Tibial nerve (tissue), 4 donors: ENCODE data around the gene MAP3K12. TPM values are rescaled to one million over a fixed set of nuclear protein-coding genes. Genes with fewer than 3 reads are reported as not detected.
A peak's percentile ranks its signal among the peaks of the same experiment; 100 is the strongest.

Experiments
- DNase-seq, 2 donors: peaks; one replicate each; pipeline ENCODE4 v3.0.0-alpha.2; 2019; ENCODE audit warnings: low spot score in 2 of 2
- H3K27ac ChIP-seq, 4 donors: fragments of 200-600 bp; sonication (generic) in 3 of 4; one replicate each; pipeline ENCODE4 v1.5.1; 2017 to 2019; ENCODE audit warnings: mild to moderate bottlenecking in 1 of 4
- H3K27me3 ChIP-seq, 2 donors: fragments of 200-600 bp; sonication (generic) in 1 of 2; one replicate each; pipeline versions ENCODE4 v1.5.1 to v1.6.0; 2017 to 2019
- H3K36me3 ChIP-seq, 3 donors: fragments of 200-600 bp; sonication (generic); one replicate each; pipeline ENCODE4 v1.5.1; 2018 to 2019
- H3K4me1 ChIP-seq, 4 donors: fragments of 200-600 bp; sonication (generic) in 3 of 4; one replicate each; pipeline ENCODE4 v1.5.1; 2017 to 2019
- H3K4me3 ChIP-seq, 4 donors: fragments of 200-600 bp; sonication (generic) in 3 of 4; one replicate each; pipeline ENCODE4 v1.5.1; 2017 to 2019; ENCODE audit warnings: mild to moderate bottlenecking in 1 of 4, moderate library complexity in 1 of 4
- H3K9me3 ChIP-seq, 4 donors: fragments of 200-600 bp; sonication (generic) in 3 of 4; one replicate each; pipeline ENCODE4 v1.5.1; 2017 to 2019
- CTCF ChIP-seq, 5 experiments: fragments of 200-600 bp in 3 of 5; fragments of 450-650 bp in 2 of 5; sonication (generic) in 3 of 5; IDR thresholded peaks; one replicate each; pipeline ENCODE4 v1.5.1; 2016 to 2019; ENCODE audit warnings: antibody characterized with exemption in 5 of 5, mild to moderate bottlenecking in 3 of 5, moderate library complexity in 2 of 5
- EP300 ChIP-seq, 2 donors: sonication (generic); formaldehyde crosslinking; IDR thresholded peaks; one replicate each; pipeline ENCODE4 v1.6.1; 2017; ENCODE audit warnings: antibody characterized with exemption in 2 of 2, mild to moderate bottlenecking in 1 of 2
- POLR2A ChIP-seq, 2 donors: fragments of 450-650 bp; IDR thresholded peaks; one replicate each; pipeline ENCODE4 v1.6.1; 2017; ENCODE audit warnings: antibody characterized with exemption in 2 of 2, mild to moderate bottlenecking in 2 of 2, moderate library complexity in 2 of 2
- WGBS, 2 donors: methylation state at CpG; one replicate each; pipeline ENCODE4 v1.1.5; 2018; 5-methylcytosine and 5-hydroxymethylcytosine counted together
- total RNA-seq, 4 donors: library from RNA; depleted of rRNA; stranded (reverse); fragments of >200 nt; gene quantifications; one replicate each; pipeline ENCODE4 v1.1.0, GENCODE V29; 2016

The MAP3K12 gene
- total RNA-seq, 4 donors from 2014 or later: 35.6 to 95.1 (median 58.3) TPM

GRCh38 chr12:53498235-53498630, 1.0 kb downstream of the MAP3K12 start:
- Histone ChIP-seq H3K4me1 (peaks cover 2 to 68% (median 34%) of the 10 kb centered on the region in 4 donors), H3K4me3 (peak overlapping the region in 1 of 4 donors; percentile 77)

GRCh38 chr12:53497461-53497860, 1.8 kb downstream of the MAP3K12 start:
- Histone ChIP-seq H3K36me3 (peaks cover 0 to 3% (median 0%) of the 10 kb centered on the region in 3 donors), H3K9me3 (no peaks in the 10 kb centered on the region), H3K4me3 (no peak overlapping the region), H3K27me3 (no peaks in the 10 kb centered on the region), H3K27ac (peak overlapping the region in 2 of 4 donors; percentile 98 to 100), H3K4me1 (peaks cover 2 to 65% (median 33%) of the 10 kb centered on the region in 4 donors)
- DNase-seq: no peak
- WGBS, 2 donors: 87 to 95% methylated on average over 3 of the region's 3 CpGs
- TF ChIP-seq POLR2A (IDR thresholded peaks at IDR 0.05): no peak
- no peak for TF ChIP-seq CTCF (IDR thresholded peaks at IDR 0.05)
- no peak for TF ChIP-seq EP300 (IDR thresholded peaks at IDR 0.05)

More at GRCh38 chr12:53498235-53498630, 1.0 kb downstream of the MAP3K12 start:
- no peak for DNase-seq
- Histone ChIP-seq H3K27ac (peak overlapping the region in 2 of 4 donors; percentile 98 to 100), H3K27me3 (no peaks in the 10 kb centered on the region), H3K9me3 (no peaks in the 10 kb centered on the region), H3K36me3 (peaks cover 0 to 3% (median 0%) of the 10 kb centered on the region in 3 donors)
- TF ChIP-seq EP300 (IDR thresholded peaks at IDR 0.05) (no peak), CTCF (IDR thresholded peaks at IDR 0.05) (no peak)
- WGBS, 2 donors: 76 to 80% methylated on average over 2 of the region's 2 CpGs

GRCh38 chr12:53496752-53497032, 2.6 kb downstream of the MAP3K12 start:
- Histone ChIP-seq H3K4me1 (peaks cover 0 to 64% (median 32%) of the 10 kb centered on the region in 4 donors), H3K27ac (peak overlapping the region in 3 of 4 donors; percentile 9 to 100 (median 98)), H3K4me3 (peak overlapping the region in 1 of 4 donors; percentile 18), H3K9me3 (no peaks in the 10 kb centered on the region), H3K27me3 (no peaks in the 10 kb centered on the region), H3K36me3 (peaks cover 0 to 3% (median 0%) of the 10 kb centered on the region in 3 donors)
- DNase-seq: no peak
- 84 to 88% methylated on average over 1 of the region's 1 CpG for WGBS, 2 donors
- no peak for TF ChIP-seq EP300 (IDR thresholded peaks at IDR 0.05)
- no peak for TF ChIP-seq CTCF (IDR thresholded peaks at IDR 0.05)
- TF ChIP-seq POLR2A (IDR thresholded peaks at IDR 0.05): no peak

- peaks cover 0 to 3% (median 0%) of the 10 kb centered on the region in 3 donors for H3K36me3 ChIP-seq
- H3K4me3 ChIP-seq: peak overlapping the region in 1 of 4 donors; percentile 18
- 36 to 42% methylated on average over 5 of the region's 5 CpGs for WGBS, 2 donors
- H3K27ac ChIP-seq: peak overlapping the region in 3 of 4 donors; percentile 9 to 100 (median 98)
- DNase-seq: peak; percentile 52 to 77
- H3K4me1 ChIP-seq: peaks cover 0 to 64% (median 30%) of the 10 kb centered on the region in 4 donors
- TF ChIP-seq POLR2A (IDR thresholded peaks at IDR 0.05) (no peak), CTCF (IDR thresholded peaks at IDR 0.05) (no peak), EP300 (IDR thresholded peaks at IDR 0.05) (peak in 1 of 2 donors; percentile 24)
- no peaks in the 10 kb centered on the region for H3K27me3 ChIP-seq
- no peaks in the 10 kb centered on the region for H3K9me3 ChIP-seq
These were observed 3.1 kb downstream of the MAP3K12 start for GRCh38 chr12:53495903-53496751.
